NCI-H2107 (cell line): ENCODE measurements around the gene EIF5AL1.
"Not testable (repeated sequence)": the region's sequence is repeated elsewhere in the genome, so short reads cannot be mapped to it uniquely, and the experiment has no call there.

Source experiments
- DNase-seq: peaks from one replicate; lab custom pipeline; 2025; lab: John Stamatoyannopoulos, UW

Gene EIF5AL1

GRCh38 chr10:79509934-79510508 is 2.3 kb upstream of the EIF5AL1 start:
- DNase-seq: not testable (repeated sequence)

DNA sequence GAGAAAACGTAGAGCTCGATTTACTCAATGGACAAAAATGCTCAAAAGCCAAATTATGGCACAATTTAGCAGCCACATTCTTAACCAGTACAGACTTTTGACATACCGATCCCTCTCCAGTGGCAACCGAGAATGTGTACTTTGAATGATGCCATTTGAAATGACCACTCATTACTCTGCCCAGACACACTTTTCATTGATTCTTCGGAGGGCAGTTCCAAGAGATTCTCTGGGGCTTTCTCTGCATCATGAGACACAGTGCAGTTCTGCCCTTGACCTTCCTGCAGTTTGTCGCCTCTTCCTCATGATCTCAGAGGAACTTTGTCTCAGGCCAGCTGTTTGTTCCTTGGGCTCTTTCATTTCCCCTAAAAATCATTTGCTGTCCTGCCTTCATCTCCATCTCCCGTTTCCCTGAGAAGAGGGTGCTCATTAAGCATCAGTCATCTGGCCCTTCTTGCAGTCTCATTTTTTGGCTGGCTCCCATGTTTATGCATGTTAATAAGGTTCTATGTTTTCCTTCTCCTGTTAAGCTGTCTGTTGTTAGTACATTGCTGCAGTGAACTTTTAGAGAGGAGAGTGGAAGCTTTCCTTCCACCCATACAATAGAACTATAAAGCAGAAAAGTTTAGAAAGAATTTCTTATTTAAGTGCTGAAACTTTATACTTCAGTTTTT is 4.3 kb downstream of the EIF5AL1 start:
- DNase-seq: not testable (repeated sequence)

DNA sequence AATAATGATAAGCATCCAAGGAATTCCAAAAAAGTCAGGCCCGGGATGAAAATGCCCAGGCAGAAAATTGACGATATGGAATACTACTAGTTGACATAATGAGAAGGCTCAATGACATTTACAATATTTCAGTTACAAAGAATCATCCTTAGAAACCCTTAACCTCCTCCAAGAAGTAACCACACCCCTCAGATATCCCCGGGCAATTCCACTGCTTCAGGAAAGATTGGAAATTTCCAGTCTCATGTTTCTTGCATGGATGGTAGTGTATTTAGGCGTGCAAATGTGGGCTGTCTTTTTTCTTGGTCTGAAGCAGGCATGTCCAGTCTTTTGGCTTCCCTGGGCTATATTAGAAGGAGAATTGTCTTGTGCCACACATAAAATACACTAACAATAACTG is 5.2 kb downstream of the EIF5AL1 start:
- not testable (repeated sequence) for DNase-seq

DNA sequence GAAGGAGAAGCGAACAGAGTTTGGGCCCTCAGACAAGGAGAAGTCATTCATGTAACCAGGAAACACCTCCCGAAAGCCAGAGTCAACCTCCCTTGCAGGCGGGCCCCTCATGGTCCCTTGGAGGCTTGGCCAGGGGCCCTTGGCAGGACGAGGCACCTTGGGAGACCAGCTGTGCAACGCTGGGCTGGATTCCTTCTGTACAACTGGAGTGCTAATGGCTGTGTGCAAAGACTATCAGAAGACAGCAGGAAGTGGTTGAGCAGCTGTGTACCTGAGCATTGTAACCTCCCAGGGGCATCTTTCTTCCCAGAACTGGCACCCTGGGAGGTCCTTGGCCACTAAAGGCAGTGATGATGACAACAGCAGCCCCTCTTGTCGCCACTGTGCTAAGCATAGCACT is 9.4 kb downstream of the EIF5AL1 start:
- not testable (repeated sequence) for DNase-seq

DNA sequence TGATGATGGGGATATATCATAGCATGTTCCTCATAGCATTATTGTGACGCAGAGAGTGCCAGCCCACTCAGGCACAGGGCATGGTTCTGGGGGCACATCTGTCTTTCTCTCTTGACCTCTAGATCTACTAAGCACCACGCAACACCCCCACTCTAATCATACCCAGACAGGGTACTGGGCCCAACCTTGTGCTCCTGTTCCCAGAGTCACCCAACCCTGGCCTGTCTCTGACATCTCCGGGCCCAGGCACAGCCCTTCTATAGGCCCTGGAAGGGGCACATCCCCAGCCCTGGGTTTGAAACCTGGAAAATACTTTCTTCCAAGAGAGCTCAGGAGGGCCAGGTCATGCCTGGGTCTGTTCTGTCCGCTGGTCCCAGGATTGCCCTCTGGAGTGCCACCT is 10.1 kb downstream of the EIF5AL1 start:
- DNase-seq: not testable (repeated sequence)

DNA sequence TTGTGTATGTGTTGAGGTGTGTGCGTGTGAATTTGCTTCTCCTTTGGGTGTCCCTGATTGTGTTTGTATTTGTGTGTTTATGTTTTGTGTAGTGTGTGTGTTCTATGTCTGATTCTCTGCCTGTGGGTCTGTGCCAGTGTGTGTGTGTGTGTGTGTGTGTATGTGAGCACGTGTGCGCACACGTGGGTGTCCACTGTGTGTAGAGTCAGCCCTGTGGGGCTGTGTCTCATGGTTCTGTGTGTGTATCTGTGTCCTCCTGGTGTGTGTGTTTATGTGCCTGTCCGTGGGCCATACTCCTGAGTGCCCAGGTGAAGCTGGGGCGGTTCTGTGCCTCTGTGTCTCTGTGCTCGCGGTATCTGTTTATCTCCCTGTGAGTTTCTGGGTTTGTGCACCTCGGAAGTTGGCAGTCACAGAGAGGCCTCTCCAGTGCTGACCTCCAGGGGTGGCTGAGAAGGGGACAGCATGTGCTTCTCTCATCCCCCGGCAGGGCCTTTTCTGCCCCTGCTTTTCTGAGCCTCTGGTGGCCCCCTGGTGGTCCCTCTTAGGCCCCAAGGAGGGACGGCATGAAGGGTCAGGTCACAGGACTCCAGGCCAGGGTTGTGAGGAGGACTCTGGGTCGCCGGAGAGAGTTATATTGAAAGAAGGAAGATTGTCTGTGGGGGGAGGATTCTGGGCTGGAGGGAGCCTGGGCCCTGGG is 11.0 kb downstream of the EIF5AL1 start:
- not testable (repeated sequence) for DNase-seq

DNA sequence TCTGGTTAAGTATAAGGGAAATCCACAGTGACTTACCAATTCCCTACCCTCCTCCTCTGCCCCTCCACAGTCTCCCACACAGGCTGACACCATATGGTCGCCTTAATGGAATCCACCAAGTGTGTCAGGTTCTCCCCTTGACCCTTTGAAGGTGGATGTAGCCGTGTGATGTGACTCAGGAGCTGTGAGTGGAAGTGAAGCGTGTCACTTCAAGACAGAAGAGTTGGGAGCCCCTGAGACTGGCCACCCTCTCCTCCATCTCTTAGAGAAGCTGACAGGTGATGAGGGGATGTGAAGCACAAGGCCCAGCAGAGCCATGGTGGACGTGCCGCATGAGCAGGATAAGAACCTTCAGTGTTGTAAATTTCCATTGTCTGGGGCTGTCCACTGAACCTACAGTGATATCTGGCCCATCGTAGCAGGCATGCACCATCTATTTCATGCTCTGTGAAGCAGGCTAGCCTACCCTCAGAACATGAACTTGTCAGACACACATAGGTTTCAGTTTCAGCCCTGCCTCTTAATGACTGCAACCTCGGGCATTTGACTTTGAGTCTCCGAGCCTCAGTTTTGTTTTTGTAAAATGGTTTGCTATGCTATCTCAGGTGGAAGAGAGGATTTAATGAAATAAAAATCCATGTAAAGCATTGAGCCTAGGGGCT is 12.8 kb downstream of the EIF5AL1 start:
- not testable (repeated sequence) for DNase-seq

DNA sequence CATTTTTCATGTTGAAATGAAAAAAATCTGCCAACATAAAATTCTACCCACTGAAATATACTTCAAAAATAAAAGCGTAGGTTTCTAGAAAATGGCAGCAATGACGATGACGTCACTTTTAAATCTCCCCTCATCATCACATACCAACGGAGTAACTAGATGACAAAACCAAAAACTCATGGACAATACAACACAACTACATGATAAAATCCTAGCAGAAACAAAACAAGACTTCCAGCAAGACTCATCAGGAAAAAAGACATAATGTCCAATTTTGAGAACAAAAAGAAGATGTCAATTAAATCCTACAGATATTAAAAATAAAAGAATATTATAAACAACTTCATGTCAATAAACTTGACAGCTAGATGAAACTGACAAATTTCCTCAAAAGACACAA is 15.9 kb downstream of the EIF5AL1 start:
- DNase-seq: not testable (repeated sequence)

GRCh38 chr10:79533142-79533902 is 21.0 kb downstream of the EIF5AL1 start:
- DNase-seq: not testable (repeated sequence)

DNA sequence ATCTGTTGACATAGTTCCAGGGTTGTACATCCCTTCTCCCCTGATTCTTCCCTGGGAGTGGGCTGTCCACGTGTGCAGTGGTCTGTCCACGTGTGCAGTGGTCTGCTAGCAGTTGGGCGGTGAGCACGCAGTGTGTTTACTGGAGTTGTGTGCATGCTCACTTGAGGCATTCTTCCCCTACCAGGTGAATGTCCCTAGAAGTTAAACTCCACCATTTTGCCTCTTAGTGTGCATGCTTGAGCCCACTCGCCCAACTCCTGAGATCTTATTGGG is 21.5 kb downstream of the EIF5AL1 start:
- DNase-seq: not testable (repeated sequence)

- not testable (repeated sequence) for DNase-seq
These were observed 26.0 kb downstream of the EIF5AL1 start for GRCh38 chr10:79538311-79538710.

DNA sequence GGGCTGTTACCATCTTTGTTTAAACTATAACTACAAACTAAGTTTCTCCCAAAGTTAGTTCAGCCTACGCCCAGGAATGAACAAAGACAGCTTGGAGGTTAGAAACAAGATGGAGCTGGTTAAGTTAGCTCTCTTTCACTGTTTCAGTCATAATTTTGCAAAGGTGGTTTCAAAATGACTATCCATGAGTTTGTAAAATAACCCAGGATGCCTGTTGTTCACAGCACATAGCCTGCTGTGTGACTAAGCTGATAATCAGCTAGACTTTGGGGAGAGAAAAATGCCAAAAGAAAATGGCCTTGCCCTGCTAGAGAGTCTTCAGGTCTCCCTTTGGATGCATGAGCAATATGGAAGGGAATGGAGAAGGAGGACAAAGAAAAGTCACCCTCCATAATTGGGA is 28.6 kb downstream of the EIF5AL1 start:
- DNase-seq: not testable (repeated sequence)

DNA sequence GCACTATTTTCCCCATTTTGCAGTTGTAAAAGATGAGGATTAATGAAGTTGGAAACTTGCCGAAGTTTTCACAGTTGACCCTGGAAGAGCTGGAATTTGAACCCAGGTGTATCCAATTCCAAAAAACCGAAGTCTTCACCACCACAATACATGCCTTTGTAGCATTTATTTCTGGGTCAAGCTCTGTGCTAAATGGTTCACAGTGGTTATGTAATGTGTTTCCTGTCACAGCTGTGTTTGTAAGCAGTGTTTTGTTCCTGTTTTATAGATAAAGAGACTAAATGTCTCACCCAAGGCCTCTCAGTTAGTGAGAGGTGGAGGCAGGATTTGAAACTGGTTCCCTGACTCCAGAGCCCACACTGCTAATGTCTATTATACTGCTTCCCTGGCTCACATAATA is 30.3 kb downstream of the EIF5AL1 start:
- DNase-seq: no peak

- not testable (repeated sequence) for DNase-seq
These were observed 32.1 kb downstream of the EIF5AL1 start for GRCh38 chr10:79544408-79544807.

DNA sequence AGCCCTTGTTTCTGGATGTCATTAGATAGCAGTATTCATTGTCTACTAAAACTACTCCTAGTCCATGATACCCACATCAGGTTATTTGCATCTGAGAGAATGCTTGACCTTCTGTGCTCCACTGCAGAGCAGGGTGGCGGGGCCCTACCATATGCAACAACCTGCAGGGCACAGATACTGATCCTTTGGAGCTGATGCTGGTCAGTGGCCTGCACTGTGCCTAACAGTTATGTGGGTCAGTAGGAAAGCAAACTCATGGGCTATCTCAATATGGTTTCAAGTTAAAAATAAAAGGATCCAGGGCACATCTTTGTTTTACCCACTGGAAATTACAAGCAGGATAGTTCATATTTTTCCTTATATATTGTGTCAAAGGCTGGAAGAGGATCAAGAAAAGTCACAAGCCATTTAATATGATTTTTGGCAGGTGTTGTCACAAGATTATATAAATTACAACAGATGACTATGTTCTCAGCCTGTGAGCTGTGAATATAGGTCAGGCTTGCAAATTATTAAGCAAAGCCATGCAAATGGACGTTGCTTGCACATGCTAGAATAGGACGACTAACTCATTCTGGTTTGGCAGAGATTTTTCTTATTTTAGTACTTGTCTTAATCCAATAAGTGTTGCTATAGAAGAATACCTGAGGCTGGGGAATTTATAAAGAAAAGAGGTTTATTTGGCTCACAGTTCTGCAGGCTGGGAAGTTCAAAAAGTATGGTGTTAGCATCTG is 32.8 kb downstream of the EIF5AL1 start:
- DNase-seq: not testable (repeated sequence)

DNA sequence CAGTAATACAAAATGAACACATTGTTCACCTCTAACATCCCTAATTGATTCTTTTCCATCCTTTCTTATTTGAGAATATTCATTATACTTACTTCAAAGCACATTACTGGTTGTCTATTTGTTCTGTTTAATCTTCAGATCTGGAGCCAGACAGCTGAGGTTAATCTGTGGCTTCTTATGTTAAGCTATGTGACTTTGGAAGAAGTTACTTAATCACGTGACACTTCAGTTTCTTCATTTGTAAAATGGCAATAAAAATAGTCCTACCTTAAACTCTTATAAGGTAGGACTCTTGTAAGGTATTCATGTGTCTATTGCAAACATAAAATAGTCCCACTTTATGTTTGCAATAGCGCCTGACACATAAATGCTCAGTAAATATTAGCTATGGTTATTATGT is 34.8 kb downstream of the EIF5AL1 start:
- not testable (repeated sequence) for DNase-seq

DNA sequence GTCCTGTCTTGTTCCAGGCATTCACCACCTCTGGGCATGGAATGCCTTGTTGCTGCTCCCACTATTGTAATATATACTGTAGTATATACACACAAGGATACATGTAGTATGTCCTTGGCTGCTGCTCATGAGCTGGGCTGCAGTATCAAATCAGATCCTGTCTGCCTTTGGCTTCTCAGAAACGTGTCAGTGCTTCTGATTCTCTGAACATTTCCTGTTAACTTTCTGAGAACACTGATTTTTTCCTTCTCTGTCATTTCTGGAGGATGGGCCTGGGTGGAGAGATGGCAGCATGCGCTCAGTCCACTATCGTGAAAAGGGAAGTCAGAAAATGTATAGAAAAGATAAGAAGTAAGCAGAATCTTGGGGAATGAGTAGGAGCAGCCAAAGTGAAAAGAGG is 35.6 kb downstream of the EIF5AL1 start:
- DNase-seq: no peak

DNA sequence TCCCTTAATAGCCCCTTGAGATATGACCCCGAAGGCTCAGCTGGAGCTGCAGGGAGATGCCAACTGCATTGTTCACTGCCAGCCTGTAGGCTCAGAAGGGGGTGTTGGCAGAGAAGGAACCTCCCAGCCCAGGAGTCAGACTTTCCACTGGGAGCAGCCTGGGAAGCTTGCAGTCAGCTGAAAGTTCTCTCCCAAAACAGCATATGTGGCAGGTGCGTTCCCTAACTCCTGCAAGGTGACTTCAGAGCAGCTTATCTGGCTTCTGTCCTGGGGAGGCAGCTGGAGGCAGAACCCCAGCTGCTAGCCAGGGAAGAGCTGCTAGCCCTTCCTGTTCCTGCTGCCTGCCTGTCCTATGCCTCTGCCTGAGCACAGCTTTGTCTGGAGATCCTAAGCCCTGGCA is 39.8 kb downstream of the EIF5AL1 start:
- DNase-seq: no peak

DNA sequence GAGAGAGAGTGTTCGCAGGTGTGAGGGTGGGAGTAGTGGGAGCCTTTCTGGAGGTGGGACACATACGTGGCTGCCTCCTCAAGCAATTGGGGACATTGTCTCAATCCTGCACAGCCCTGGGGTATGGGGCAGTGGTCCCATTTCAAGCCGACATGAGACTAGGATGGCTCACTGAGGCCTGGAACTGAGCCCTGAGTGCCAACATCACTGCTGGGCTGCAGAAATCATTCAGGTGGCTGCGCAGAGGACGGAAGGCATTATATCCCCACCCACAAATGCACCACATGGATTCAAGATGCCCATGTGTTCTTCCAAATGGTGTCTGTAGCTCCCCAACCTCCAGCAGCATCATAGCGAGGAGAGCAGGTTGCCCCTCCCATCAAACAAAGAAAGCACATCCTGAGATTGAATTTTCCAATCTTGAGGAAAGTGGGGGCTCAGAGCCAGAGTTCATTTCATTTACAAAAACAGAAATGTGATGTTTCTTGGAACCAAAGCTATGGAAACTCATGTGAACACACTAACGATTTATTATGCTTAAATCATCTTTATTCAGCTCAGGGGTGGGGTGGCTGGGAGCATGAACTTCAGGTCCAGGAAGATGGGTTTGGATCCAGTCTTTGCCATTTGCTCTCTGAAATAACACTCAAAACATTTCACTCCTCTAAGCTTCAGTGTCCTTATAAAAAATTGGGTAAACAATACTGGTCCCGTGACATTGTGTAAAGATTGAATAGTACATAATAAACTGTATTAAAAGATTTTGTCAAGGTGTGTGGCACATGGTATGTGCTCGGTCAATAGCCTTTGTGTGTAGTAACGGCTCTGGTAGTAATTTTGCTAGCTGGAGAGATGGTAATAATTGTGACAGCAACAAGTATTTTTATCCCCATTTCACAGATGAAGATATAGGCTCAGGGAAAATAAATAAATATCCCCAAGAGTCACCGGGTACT is 43.3 kb downstream of the EIF5AL1 start:
- DNase-seq: no peak

DNA sequence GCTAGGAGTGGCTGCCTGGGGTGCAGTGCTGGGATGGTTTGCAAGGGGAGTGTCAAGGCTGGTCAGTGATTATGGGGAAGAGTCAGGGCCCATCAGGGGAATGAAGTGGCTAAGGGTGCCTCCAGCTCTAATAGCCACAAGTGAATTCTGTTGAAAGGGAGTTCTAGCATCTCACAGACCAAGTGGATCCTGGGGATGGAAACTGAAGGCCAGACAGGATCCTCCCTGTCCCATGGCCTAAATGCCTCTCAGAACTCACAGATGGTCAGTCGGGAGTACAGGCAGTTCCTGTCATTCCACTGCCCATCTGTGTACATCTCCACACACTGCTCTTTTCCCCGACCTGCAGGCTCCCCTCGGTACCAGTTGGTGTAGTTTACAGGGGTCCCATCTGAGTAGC is 44.6 kb downstream of the EIF5AL1 start:
- DNase-seq: not testable (repeated sequence)
